GM18909 (cell line): Measurements from ENCODE around the gene DAGLA.

Experiments
- ATAC-seq: cut with Tn5 transposase; IDR thresholded peaks from one replicate; pipeline ENCODE4 v1.9.1; 2021; ENCODE audit warnings: mild to moderate bottlenecking; ENCODE audit not compliant: unreplicated experiment, poor library complexity

DAGLA gene

DNA sequence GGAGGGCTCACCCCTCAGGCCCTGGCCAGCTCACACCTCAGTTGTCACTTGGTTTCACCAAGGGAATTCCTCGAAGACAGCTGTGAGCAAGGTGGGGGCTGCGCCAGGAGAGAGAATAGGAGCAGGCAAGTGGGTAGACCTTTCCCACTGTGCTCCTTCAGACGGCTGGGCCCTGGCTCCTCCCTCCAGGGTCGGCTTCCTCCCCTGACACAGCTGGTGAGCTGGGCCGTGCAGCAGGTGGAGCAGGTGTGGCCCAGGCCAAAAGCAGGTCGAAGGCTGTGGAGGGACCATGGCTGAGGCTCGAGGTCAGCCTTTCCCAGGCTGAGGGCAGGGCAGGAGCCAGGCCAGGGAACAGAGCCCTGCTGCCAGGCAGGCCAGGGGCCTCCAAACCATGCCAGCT lies 59.8 kb downstream of the DAGLA start:
- no peak for ATAC-seq

GRCh38 chr11:61742391-61742790 lies 62.2 kb downstream of the DAGLA start:
- no peak for ATAC-seq

DNA sequence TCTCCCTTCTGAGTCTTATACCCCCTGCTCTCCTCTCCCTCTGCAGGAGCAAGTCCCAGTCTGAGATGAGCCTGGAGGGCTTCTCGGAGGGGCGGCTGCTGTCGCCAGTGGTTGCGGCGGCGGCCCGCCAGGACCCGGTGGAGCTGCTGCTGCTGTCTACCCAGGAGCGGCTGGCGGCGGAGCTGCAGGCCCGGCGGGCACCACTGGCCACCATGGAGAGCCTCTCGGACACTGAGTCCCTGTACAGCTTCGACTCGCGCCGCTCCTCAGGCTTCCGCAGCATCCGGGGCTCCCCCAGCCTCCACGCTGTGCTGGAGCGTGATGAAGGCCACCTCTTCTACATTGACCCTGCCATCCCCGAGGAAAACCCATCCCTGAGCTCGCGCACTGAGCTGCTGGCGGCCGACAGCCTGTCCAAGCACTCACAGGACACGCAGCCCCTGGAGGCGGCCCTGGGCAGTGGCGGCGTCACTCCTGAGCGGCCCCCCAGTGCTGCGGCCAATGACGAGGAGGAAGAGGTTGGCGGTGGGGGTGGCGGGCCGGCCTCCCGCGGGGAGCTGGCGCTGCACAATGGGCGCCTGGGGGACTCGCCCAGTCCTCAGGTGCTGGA lies 63.4 kb downstream of the DAGLA start:
- ATAC-seq: no peak

GRCh38 chr11:61744181-61744580 lies 64.0 kb downstream of the DAGLA start:
- ATAC-seq: no peak

GRCh38 chr11:61744609-61745156 lies 64.5 kb downstream of the DAGLA start:
- no peak for ATAC-seq

- no peak for ATAC-seq
Observed at GRCh38 chr11:61745781-61746441, 65.7 kb downstream of the DAGLA start.

- no peak for ATAC-seq
Observed at GRCh38 chr11:61746442-61747191, 66.4 kb downstream of the DAGLA start.

DNA sequence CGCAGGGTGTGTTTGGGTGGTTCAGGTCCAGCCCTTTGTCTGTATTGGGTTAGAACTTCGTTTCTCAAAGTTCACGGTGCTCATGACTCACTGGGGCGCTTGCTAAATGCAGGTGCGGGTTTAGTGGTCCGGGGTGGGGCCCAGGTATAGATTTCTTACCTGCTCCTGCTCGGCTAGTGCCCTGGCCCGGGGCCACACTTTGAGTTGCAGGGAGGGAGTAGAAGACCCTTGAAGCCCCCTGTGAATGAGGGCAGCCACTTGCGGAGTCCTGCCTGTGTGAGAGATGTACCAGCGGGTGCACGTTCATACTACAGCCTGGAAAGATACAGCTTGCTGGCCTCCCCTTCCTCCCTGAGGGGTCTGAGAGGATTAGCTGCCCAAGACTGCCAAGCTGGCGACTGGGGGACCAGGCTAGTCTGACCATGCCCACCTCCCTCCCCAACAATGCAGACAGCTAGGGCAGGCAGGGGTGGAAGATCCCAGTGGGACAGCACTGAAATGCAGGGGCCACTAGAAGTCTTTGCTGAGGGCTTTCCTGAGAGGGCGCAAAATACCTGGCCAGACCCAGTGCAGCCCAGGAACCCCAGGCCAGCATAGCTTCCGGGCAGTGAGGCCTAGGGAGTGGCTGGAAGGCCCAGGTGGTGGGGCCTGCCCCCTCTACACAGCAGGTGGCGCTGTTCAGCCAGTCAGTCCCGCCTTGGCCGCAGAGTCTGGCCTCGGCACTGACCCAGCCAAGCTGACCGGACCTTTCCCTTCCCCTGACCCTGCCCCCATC lies 67.2 kb downstream of the DAGLA start:
- no peak for ATAC-seq

DNA sequence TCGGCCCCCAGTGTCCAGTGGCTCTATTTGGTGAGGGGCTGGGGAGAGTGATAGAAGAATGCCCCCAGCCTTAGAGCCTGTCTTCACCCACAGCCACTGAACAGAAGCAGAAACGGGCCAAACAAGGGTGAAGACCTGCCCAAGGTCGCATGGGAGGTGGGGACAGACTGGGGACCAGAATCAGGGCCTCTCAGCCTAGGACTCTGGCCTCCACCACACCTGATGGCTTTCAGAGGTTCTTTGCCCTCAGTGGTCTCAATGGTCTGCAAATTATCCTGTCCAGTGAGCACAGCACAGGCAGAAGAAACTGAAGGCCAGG lies 67.7 kb downstream of the DAGLA start:
- ATAC-seq: no peak

DNA sequence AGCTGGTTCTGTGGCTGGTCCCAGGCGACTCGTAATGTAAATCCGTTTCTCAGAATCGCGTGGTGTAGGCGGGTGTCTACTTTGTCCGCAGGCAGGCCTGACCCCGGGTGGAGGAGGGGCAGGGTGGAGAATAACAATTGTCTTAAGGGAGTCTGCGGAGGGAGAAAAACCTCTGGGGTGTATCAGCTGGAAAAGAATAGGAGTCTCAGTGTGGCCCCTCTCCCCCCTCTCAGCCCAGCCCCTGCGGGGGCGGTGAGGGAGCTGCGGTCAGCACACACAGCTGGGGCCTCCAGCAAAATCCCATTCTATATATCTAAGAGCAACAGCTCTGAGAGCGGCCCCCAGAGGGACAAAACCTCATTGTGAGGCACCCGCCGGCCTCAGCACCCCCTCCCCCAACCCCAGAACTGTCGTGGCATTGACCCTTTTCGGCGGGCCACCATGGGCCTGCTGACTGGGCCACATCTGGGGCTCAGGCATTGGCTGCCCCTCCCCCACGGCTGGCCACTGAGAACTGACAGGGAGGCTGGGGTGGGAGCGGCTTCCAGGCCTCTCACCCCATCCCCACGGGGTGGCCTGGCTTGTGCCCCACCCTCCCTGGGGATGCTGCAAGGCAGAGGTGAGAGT lies 69.5 kb downstream of the DAGLA start:
- ATAC-seq: no peak

DNA sequence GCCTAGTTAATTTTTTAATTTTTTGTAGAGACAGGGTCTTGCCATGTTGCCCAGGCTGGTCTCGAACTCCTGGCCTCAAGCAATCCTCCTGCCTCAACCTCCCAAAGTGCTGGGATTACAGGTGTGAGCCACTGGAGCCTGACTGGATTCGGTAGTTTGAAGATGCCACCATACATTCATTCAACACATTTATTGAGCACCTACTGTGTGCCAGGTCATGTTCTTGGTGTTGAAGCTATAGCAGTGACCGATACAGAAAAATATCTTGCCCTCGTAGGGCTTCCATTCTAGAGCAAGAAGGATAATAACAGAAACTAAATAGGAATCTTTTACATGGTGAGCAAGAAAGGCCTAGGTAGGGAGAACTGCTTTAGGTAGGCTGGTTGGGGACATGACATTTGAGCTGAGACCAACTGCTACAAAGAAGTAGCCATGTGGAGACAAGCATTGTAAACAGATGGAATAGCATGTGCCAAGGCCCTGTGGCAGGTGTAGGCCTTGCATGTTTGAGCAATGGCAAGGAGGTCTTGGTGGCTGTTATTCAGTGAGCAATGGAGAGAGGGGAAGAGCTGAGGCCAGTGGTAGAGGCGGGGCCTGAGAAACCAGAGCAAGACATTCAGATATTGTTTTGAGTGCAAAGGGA lies 70.6 kb downstream of the DAGLA start:
- ATAC-seq: no peak

GRCh38 chr11:61751384-61751783 lies 71.2 kb downstream of the DAGLA start:
- ATAC-seq: no peak

- ATAC-seq: peak; percentile 37
Observed at GRCh38 chr11:61752117-61752924, 72.1 kb downstream of the DAGLA start, which contains the start of gene MYRF. MYRF (plus strand) TSS chr11:61752636; CDS start chr11:61752745, 109 bp downstream.

DNA sequence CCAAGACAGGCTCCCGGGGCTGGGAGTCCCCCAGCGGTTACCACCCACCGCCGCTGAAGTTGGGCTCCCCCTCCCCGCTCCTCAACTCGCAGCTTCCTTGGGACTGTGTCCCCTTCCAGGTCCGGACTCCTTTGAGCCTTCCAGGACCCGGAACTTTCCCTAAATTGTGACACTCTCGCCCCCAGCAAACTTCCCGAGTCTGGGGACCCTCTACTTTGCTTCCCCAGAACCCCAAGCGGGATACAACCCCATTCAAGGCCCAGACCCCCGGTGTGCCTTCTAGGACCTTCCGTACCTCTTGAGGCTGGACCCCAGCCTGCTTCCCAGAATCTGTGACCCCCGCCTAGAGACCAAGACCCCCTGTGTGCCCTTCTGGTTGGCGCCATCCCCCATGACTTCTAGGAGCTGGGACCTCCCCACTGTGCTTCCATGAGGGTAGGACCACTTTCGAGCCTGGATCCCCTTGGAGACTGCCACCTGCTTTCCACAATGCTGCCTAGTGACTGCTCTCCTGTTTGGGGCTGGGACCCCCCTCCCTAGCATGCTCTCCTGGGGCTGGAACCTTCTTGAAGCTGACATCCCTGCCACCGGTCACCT lies 72.8 kb downstream of the DAGLA start:
- ATAC-seq: no peak

DNA sequence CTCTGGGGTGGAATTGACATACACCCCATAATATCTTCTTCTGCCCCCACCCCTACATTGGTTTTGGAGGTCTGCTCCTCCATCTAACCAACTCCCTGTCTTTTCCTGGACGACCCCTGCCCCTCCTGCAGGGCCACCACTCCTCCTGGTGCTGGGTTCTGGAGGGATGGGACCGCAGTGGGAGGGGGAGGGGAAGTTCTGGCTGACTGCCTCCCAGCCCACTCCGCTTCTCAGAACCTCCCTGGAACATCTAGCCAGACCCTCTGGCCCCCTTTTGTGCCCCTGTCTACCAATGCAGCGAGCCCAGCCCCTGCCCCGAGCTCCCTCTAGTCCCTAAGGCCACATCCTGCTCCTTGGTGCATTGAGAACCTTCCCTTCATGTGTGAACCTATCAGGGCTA lies 73.5 kb downstream of the DAGLA start:
- no peak for ATAC-seq

GRCh38 chr11:61754534-61755482 lies 74.6 kb downstream of the DAGLA start:
- ATAC-seq: no peak

DNA sequence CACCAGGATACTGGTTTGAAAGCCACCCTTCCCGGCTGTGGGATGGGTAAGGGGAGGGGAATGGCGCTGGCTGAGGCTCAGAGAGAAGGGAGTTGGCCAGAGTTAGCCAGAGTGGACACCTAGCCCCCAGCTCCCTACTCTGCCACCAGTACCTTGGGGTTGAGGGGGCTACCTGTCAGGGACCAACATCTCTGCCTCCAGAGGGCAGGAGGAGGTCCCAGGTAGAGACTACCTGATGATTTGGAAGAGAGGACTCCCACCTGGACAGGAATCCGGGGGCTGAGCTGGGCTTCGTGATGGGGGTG lies 75.9 kb downstream of the DAGLA start:
- no peak for ATAC-seq
